Sigmoid colon (tissue), 7 donors: ENCODE measurements around the gene ZSCAN16. TPM values are rescaled to one million over a fixed set of nuclear protein-coding genes. Genes with fewer than 3 reads are reported as not detected.

Experiments used
- DNase-seq: peaks from one replicate; pipeline ENCODE4 v3.0.0-alpha.2; 2019
- H3K27ac ChIP-seq, 4 donors: fragments of 200-600 bp; sonication (generic); one replicate each; pipeline ENCODE4 v1.5.1; 2016 to 2019; ENCODE audit warnings: mild to moderate bottlenecking in 1 of 4
- H3K27me3 ChIP-seq, 3 donors: fragments of 200-600 bp; sonication (generic); one replicate each; pipeline ENCODE4 v1.5.1; 2019; ENCODE audit warnings: mild to moderate bottlenecking in 1 of 3
- H3K36me3 ChIP-seq, 4 donors: fragments of 200-600 bp; sonication (generic); one replicate each; pipeline ENCODE4 v1.5.1; 2016 to 2019
- H3K4me1 ChIP-seq, 4 donors: fragments of 200-600 bp; sonication (generic); one replicate each; pipeline ENCODE4 v1.5.1; 2017 to 2019
- H3K4me3 ChIP-seq, 4 donors: fragments of 200-600 bp; sonication (generic); one replicate each; pipeline ENCODE4 v1.5.1; 2017 to 2019; ENCODE audit warnings: mild to moderate bottlenecking in 2 of 4, moderate library complexity in 1 of 4
- H3K9me3 ChIP-seq, 4 donors: fragments of 200-600 bp in 3 of 4; sonication (generic) in 3 of 4; one replicate each; pipeline versions ENCODE4 v1.5.1 to v1.6.1; 2013 to 2019
- CTCF ChIP-seq, 4 experiments: fragments of 450-650 bp in 3 of 4; fragments of 200-600 bp in 1 of 4; IDR thresholded peaks; one replicate each; pipeline ENCODE4 v1.5.1; 2016 to 2019; ENCODE audit warnings: antibody characterized with exemption in 4 of 4, mild to moderate bottlenecking in 3 of 4, moderate library complexity in 2 of 4
- EP300 ChIP-seq, 4 donors: sonication (generic); formaldehyde crosslinking; IDR thresholded peaks; one replicate each; pipeline ENCODE4 v1.6.1; 2017; ENCODE audit warnings: antibody characterized with exemption in 4 of 4
- POLR2A ChIP-seq, 2 donors: fragments of 450-650 bp; IDR thresholded peaks; one replicate each; pipeline ENCODE4 v1.6.1; 2016; ENCODE audit warnings: antibody characterized with exemption in 2 of 2, mild to moderate bottlenecking in 2 of 2, moderate library complexity in 2 of 2
- POLR2AphosphoS5 ChIP-seq, 4 donors: sonication (generic); formaldehyde crosslinking; IDR thresholded peaks; one replicate each; pipeline ENCODE4 v1.6.1; 2017; ENCODE audit warnings: antibody characterized with exemption in 4 of 4
- WGBS, 2 donors: extraction: QIAGEN DNeasy Blood & Tissue Kit; methylation state at CpG; one replicate each; pipeline ENCODE4 v1.1.7; 2013; 5-methylcytosine and 5-hydroxymethylcytosine counted together
- intact Hi-C: fragments of 100-400 bp; cut with DNase I; formaldehyde crosslinking; loops from one replicate; pipeline ENCODE4 v1.15.1; 2023
- polyA plus RNA-seq, 3 donors: library from polyadenylated mRNA; stranded (reverse); fragments of 200-250 nt; gene quantifications; one replicate each; pipeline ENCODE4 v1.2.3, GENCODE V29; 2013
- total RNA-seq, 4 donors: library from RNA; depleted of rRNA; stranded (reverse); fragments of >200 nt; gene quantifications; one replicate each; pipeline ENCODE4 v1.1.0, GENCODE V29; 2016
- donor health status: healthy with polysubstance abuse.
- donor health status: Bipolar disorder and iron deficiency.
- donor health status: healthy.

Gene ZSCAN16
- total and polyA plus RNA-seq, 7 donors = 1.4 to 8.3 (median 7.5) TPM

DNA sequence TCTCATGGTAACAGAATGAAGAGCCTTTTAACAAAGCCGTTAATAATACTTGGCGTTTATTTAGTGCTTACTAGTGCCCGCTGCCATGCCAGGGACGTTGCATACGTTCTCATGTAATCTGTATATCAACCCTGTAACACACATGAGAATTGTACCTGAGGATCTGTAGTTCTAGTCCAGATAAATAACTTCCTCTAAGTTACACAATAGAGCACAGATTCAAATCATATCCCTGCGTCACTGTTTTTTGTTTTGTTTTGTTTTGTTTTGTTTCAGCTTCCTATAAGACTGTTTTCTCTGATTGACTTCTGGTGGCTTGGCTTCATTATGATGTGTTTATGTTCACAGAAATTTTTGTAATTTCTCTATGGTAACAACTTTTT lies 553 bp downstream of the ZSCAN16 start:
- H3K36me3 ChIP-seq = peaks cover 0 to 51% (median 3%) of the 10 kb centered on the region in 4 donors
- intact Hi-C loops = loop anchor here (5.0 kb wide), 1 partner anchor 43 kb away; the partner anchor contains the start of gene ZNF165
- peaks cover 0 to 12% (median 5%) of the 10 kb centered on the region in 4 donors for H3K4me1 ChIP-seq
- peak overlapping the region; percentile 56 to 63 (median 62) for H3K4me3 ChIP-seq
- no peaks in the 10 kb centered on the region for H3K9me3 ChIP-seq
- no peak for DNase-seq
- TF ChIP-seq POLR2A (IDR thresholded peaks at IDR 0.05) (no peak), EP300 (IDR thresholded peaks at IDR 0.05) (no peak), CTCF (IDR thresholded peaks at IDR 0.05) (no peak), POLR2AphosphoS5 (IDR thresholded peaks at IDR 0.05) (no peak)
- no peaks in the 10 kb centered on the region for H3K27me3 ChIP-seq
- 2 to 12% methylated on average over 6 of the region's 6 CpGs for WGBS, 2 donors
- peak overlapping the region; percentile 73 to 82 (median 76) for H3K27ac ChIP-seq

DNA sequence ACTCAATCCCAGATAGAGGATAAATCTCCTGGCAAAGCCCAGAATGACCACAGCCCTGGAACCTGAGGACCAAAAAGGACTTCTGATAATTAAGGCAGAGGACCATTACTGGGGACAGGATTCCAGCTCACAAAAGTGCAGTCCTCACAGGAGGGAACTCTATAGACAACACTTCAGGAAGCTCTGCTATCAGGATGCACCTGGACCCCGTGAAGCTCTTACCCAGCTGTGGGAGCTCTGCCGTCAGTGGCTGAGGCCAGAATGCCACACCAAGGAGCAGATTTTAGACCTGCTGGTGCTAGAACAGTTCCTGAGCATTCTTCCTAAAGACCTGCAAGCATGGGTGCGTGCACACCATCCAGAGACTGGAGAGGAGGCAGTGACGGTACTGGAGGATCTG lies 992 bp downstream of the ZSCAN16 start:
- Histone ChIP-seq H3K36me3 (peaks cover 0 to 51% (median 1%) of the 10 kb centered on the region in 4 donors), H3K4me1 (peaks cover 0 to 12% (median 5%) of the 10 kb centered on the region in 4 donors), H3K4me3 (no peak overlapping the region), H3K27ac (peak overlapping the region in 2 of 4 donors; percentile 75 to 78), H3K9me3 (no peaks in the 10 kb centered on the region), H3K27me3 (no peaks in the 10 kb centered on the region)
- DNase-seq = no peak
- 60 to 70% methylated on average over 4 of the region's 4 CpGs for WGBS, 2 donors
- intact Hi-C loops = no loop called here
- TF ChIP-seq POLR2AphosphoS5 (IDR thresholded peaks at IDR 0.05) (no peak), POLR2A (IDR thresholded peaks at IDR 0.05) (no peak), EP300 (IDR thresholded peaks at IDR 0.05) (no peak), CTCF (IDR thresholded peaks at IDR 0.05) (no peak)

GRCh38 chr6:28134015-28134414 lies 9.6 kb downstream of the ZSCAN16 start:
- Histone ChIP-seq H3K27me3 (no peaks in the 10 kb centered on the region), H3K4me1 (peaks cover 0 to 37% (median 26%) of the 10 kb centered on the region in 4 donors), H3K27ac (peak overlapping the region in 2 of 4 donors; percentile 16 to 38), H3K4me3 (no peak overlapping the region), H3K9me3 (no peaks in the 10 kb centered on the region), H3K36me3 (peaks cover 0 to 16% (median 0%) of the 10 kb centered on the region in 4 donors)
- TF ChIP-seq EP300 (IDR thresholded peaks at IDR 0.05) (no peak), POLR2AphosphoS5 (IDR thresholded peaks at IDR 0.05) (no peak), POLR2A (IDR thresholded peaks at IDR 0.05) (no peak), CTCF (IDR thresholded peaks at IDR 0.05) (no peak)
- intact Hi-C loops = no loop called here
- WGBS, 2 donors = 47 to 59% methylated on average over 3 of the region's 3 CpGs
- DNase-seq = no peak

GRCh38 chr6:28134716-28135115 lies 10.3 kb downstream of the ZSCAN16 start:
- no peaks in the 10 kb centered on the region for H3K27me3 ChIP-seq
- intact Hi-C loops = loop anchor here (5.0 kb wide), 3 partner anchors 52 to 263 kb away; partner anchors contain the start of genes ZNF165, ZSCAN12 and ZSCAN26
- no peak for TF ChIP-seq EP300 (IDR thresholded peaks at IDR 0.05)
- 56 to 83% methylated on average over 1 of the region's 1 CpG for WGBS, 2 donors
- H3K4me1 ChIP-seq = peaks cover 0 to 37% (median 26%) of the 10 kb centered on the region in 4 donors
- H3K4me3 ChIP-seq = no peak overlapping the region
- peaks cover 0 to 10% (median 0%) of the 10 kb centered on the region in 4 donors for H3K36me3 ChIP-seq
- H3K27ac ChIP-seq = peak overlapping the region in 1 of 4 donors; percentile 38
- H3K9me3 ChIP-seq = no peaks in the 10 kb centered on the region
- no peak for DNase-seq

DNA sequence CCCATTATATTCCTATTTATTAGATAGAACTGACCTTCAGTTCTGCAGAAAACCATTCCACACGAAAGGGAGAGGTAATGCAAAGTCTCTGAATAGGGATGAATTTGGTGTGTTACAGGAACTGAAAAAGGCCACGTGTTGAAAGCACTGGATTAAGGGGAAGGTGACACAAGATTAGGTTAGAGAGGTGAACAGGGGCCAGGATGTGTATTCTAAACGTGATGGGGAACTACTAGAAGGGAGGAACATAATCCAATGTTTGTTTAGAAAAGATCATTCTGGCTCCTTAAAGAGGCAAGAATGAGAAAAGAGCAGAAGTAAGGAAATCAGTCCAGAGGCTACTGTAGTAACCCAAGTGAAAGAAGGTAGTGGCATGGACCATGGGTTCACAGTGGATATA lies 11.0 kb downstream of the ZSCAN16 start:
- Histone ChIP-seq H3K4me1 (peaks cover 0 to 37% (median 26%) of the 10 kb centered on the region in 4 donors), H3K27me3 (no peaks in the 10 kb centered on the region), H3K9me3 (no peaks in the 10 kb centered on the region), H3K4me3 (no peak overlapping the region), H3K36me3 (peaks cover 0 to 3% (median 0%) of the 10 kb centered on the region in 4 donors), H3K27ac (peak overlapping the region in 2 of 4 donors; percentile 96 to 98)
- intact Hi-C loops = loop anchor here (5.0 kb wide), 3 partner anchors 53 to 262 kb away; partner anchors contain the start of genes ZNF165, ZSCAN12 and ZSCAN26
- DNase-seq = no peak
- 29 to 30% methylated on average over 3 of the region's 3 CpGs for WGBS, 2 donors
- no peak for TF ChIP-seq CTCF (IDR thresholded peaks at IDR 0.05)
- no peak for TF ChIP-seq EP300 (IDR thresholded peaks at IDR 0.05)
- TF ChIP-seq POLR2AphosphoS5 (IDR thresholded peaks at IDR 0.05) = no peak
- no peak for TF ChIP-seq POLR2A (IDR thresholded peaks at IDR 0.05)
